AG10803 (cell line): ENCODE measurements around the gene CACNA1C.

Source experiments
- DNase-seq: peaks from one replicate; pipeline ENCODE4 v3.0.0; 2010; ENCODE audit warnings: low read depth
- H3K4me3 ChIP-seq: 2 replicates; pipeline ENCODE4 v1.5.1; 2011; ENCODE audit warnings: mild to moderate bottlenecking, low read length, control low read depth
- TF ChIP-seq, protein P1 (sequence below): conservative IDR thresholded peaks from 2 replicates; pipeline ENCODE4 v1.5.1; 2011; ENCODE audit warnings: mild to moderate bottlenecking, low read length, control low read depth, inconsistent platforms

CACNA1C gene

DNA sequence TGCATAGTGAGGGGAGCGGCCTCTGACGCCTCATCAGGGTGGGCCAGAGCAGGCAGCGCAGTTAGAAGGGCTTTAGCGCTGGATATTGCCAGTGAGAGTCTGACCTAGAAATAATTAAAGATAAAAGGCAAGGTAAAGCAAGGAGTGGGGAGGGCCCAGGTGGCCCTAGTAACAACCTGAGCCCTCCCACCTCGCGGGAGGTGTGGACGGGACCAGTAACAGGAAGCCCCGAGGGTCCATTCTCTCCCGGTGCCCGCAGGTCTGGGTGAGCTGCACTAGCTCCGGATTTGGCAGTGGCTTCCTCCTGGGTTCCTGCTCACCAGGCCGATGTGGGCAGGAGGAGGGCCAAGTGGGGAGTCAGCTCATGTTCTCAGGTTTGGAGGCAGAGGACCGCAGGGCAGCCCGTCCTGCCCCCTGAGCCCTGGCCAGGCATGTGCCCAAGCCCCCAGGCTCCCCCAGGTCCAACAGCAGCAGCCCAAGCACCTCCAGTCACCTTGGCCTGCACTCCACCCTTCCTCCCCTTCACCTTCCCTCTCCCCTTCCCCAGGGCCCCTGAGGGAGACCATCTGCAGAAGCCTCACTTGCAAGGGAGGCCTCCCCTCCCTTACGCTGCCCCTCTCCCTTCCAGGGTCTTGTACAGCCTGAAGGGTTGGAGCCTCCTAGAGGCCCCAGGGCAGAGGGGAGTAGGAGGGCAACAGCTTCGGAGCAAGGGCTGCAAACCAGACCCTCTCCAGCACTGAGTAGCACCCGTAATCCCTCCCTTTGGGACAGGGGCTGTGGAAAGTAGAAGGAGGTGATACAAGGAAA lies 597.7 kb downstream of the CACNA1C start:
- TF ChIP-seq, protein P1, sequence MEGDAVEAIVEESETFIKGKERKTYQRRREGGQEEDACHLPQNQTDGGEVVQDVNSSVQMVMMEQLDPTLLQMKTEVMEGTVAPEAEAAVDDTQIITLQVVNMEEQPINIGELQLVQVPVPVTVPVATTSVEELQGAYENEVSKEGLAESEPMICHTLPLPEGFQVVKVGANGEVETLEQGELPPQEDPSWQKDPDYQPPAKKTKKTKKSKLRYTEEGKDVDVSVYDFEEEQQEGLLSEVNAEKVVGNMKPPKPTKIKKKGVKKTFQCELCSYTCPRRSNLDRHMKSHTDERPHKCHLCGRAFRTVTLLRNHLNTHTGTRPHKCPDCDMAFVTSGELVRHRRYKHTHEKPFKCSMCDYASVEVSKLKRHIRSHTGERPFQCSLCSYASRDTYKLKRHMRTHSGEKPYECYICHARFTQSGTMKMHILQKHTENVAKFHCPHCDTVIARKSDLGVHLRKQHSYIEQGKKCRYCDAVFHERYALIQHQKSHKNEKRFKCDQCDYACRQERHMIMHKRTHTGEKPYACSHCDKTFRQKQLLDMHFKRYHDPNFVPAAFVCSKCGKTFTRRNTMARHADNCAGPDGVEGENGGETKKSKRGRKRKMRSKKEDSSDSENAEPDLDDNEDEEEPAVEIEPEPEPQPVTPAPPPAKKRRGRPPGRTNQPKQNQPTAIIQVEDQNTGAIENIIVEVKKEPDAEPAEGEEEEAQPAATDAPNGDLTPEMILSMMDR = no peak
- DNase-seq = no peak
- no peak overlapping the region for H3K4me3 ChIP-seq

DNA sequence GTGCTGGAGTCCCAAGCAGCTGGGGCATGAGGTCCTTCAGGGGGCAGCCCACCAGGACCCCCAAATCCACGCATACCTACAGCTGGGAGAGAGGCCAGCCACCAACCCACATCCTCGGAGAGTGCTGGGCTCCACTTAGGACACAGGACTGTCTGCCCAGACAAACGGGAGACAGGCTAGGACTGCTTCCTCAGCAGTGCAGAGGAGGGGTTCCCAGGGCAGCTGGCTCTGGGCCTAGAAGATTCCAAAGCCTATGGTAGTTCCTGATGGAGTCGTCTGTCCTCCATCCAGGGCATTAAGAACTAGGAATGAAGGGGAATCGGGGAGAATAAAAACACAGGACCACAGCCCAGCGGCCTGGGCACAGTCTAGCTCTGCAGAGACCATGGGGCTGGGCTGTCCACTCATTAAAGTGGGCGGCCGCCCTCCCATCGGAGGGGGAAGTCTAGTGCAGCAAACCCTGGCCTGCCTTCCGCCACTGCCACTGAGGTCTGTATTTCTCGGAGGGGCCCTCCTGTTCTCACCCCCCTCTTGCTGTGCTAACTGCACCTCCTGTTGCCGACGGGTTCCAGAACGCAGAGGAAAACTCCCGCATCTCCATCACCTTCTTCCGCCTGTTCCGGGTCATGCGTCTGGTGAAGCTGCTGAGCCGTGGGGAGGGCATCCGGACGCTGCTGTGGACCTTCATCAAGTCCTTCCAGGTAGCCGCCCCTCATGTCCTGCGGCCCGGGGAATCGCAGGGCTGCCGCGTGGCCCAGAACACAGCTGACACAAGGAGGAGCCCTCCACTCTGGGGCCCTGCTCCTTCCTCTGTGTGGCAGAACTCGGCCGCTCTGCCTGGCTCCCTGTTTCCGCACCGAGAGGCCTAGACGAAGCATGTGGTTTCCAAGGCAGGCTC lies 598.5 kb downstream of the CACNA1C start:
- TF ChIP-seq, protein P1 = no peak
- no peak for DNase-seq
- no peak overlapping the region for H3K4me3 ChIP-seq

DNA sequence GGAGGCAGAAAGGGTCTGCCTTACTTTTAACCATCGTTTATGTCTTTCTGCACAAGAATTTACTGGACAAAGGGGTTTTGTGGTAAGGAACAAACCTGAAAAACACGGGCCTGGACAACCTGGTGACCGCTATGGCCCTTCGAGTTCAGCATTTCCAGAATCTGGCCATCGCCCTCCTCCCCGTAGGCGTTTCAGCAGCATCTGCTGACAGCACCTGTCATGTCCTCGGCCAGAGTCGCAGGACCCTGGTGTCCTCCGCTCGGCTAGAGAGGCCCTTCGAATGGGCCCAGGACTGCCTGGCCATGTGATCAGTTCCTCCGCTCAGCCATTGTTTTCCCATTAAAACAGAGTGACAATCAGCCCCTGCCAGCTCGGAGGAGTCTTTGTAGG lies 599.2 kb downstream of the CACNA1C start:
- DNase-seq = no peak
- no peak overlapping the region for H3K4me3 ChIP-seq
- TF ChIP-seq, protein P1 = no peak

DNA sequence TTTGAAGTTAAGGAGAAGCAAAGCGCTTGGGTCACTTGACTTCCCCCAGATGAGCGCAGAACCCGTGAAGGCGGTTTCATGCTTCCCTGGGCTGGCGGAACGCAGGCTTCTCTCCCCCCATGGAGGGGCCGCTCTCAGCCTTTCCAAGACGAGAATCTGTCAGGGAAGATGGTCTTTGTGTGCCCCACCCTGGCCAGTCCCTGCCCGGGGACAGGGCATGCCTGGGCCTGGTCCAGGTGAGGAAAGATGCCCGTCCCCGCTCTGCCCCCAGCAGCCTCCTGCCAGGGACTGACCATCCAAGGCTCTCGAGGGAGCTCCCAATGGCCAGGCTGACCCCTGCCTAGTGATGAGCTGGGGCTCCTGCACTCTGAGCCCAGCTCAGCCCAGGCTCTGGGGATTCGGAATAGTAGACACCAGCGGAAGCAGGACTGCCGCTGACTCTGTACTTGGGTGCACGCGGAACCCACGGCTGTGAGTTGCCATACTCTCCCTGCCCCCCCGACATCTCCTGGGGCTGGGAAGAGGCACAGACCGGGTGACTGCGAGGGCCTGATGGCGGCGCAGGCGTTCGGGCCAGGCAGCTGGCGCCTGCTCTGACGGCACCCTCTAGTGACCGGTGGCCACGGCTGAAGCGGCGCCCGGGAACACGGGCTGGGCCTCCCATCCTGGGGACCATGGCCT lies 599.8 kb downstream of the CACNA1C start:
- DNase-seq = no peak
- TF ChIP-seq, protein P1 = no peak
- no peak overlapping the region for H3K4me3 ChIP-seq

DNA sequence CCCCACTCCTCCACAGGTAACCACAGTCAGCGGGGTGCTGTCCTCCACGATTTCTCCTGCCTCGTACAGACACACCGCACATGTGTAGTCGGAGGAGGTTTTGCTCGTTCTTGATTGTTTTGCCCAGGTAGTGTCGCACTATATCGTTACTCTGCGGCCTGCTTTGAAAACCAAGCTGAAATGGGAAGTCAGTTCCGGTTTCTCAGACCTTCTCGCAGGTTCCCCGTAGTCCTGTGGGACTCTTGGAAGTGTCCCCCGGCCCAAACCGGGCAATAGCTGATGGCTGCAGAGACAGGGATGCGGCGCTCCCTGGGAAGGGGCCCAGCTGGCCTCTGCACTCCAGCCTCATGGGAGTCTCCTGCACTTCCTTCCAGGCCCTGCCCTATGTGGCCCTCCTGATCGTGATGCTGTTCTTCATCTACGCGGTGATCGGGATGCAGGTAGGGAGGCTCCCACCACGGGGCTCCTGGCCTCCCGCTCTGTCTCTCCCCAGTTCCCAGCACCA lies 600.7 kb downstream of the CACNA1C start:
- TF ChIP-seq, protein P1 = no peak
- no peak for DNase-seq
- H3K4me3 ChIP-seq = no peak overlapping the region

DNA sequence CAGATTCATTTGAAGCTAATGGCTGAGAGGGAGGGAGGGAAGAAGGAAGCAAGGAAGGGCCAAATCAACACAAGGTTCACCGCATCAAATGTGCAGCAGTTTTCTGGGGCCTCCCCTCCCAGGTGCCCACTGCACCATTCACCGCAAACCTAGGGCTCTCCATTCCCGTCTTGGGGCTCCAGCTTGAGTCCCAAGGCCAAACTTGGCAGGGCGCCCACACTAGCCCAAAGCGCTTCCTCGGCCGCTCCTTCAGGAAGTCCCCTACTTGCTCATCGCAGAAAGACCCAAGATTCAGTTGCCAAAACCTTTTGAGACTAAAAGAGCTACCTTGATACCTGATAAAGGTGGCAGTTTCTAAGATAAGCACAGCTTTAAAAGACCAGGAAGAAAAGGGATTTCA lies 601.5 kb downstream of the CACNA1C start:
- no peak for DNase-seq

More for the DNA sequence above, 601.5 kb downstream of the CACNA1C start:
- H3K4me3 ChIP-seq = no peak overlapping the region
- TF ChIP-seq, protein P1 = no peak
